ENCODE results near the gene OLA1. TPM values are rescaled to one million over a fixed set of nuclear protein-coding genes. Genes with fewer than 3 reads are reported as not detected.

The OLA1 gene
- total and polyA plus RNA-seq, 2 of the 13 experiments (the other 11 are each of a cell fraction or from before 2014, with no cell fraction given), result 153 to 241 TPM

GRCh38 chr2:174024524-174025270 is 223.6 kb downstream of the OLA1 start (continued):
- no peak for TF ChIP-seq EEA1 (CRISPR knock-in tag; IDR thresholded peaks at IDR 0.05; ENCODE audit: borderline replicate concordance)
- no peak for TF ChIP-seq ZKSCAN1 (IDR thresholded peaks at IDR 0.05; ENCODE audit: low read length)
- no peak for TF ChIP-seq ZNF883 (CRISPR knock-in tag; IDR thresholded peaks at IDR 0.05; ENCODE audit: not compliant biosample characterization)
- no peak for TF ChIP-seq ZNF10 (CRISPR knock-in tag; IDR thresholded peaks at IDR 0.05; ENCODE audit: borderline replicate concordance, low read depth)
- TF ChIP-seq ZMYM2 (CRISPR knock-in tag; IDR thresholded peaks at IDR 0.05), result no peak
- TF ChIP-seq TFAP4 (IDR thresholded peaks at IDR 0.05; ENCODE audit: borderline replicate concordance, low read depth), result 0 out of 2 replicates have a peak, but pooled peaks have one; percentile 11
- no peak for TF ChIP-seq ZNF260 (CRISPR knock-in tag; IDR thresholded peaks at IDR 0.05; ENCODE audit: borderline replicate concordance, low read depth)
- no peak for TF ChIP-seq ZNF552 (CRISPR knock-in tag; IDR thresholded peaks at IDR 0.05; ENCODE audit: borderline replicate concordance)
- TF ChIP-seq PAXIP1 (CRISPR knock-in tag; conservative IDR thresholded peaks at IDR 0.05), result no peak
- TF ChIP-seq SIN3A (IDR thresholded peaks at IDR 0.05; ENCODE audit: borderline replicate concordance, low read depth, low read length), result peak; percentile 16; the same call in 1 of the 2 replicates
- no peak for TF ChIP-seq ZNF331 (CRISPR knock-in tag; IDR thresholded peaks at IDR 0.05)
- TF ChIP-seq SRF (IDR thresholded peaks at IDR 0.05; ENCODE audit: low read depth, low read length), result no peak
- no peak for TF ChIP-seq ZNF512B (CRISPR knock-in tag; IDR thresholded peaks at IDR 0.05; ENCODE audit: borderline replicate concordance)
- 0 out of 2 replicates have a peak, but pooled peaks have one; percentile 6 for TF ChIP-seq GATAD1 (CRISPR knock-in tag; IDR thresholded peaks at IDR 0.05)
- no peak for TF ChIP-seq DBP (CRISPR knock-in tag; IDR thresholded peaks at IDR 0.05; ENCODE audit: not compliant biosample characterization)
- no peak for TF ChIP-seq SMARCC2 (IDR thresholded peaks at IDR 0.05)
- TF ChIP-seq PHB2 (IDR thresholded peaks at IDR 0.05; ENCODE audit: partially characterized antibody), result no peak
- TF ChIP-seq MAF1 (CRISPR knock-in tag; IDR thresholded peaks at IDR 0.05; ENCODE audit: borderline replicate concordance), result no peak
- TF ChIP-seq NR2F1 (CRISPR knock-in tag; IDR thresholded peaks at IDR 0.05), result no peak
- peak; percentile 76 for TF ChIP-seq ZNF652 (CRISPR knock-in tag; IDR thresholded peaks at IDR 0.05; ENCODE audit: borderline replicate concordance, low read depth)
- no peak for TF ChIP-seq ATAD3A (CRISPR knock-in tag; IDR thresholded peaks at IDR 0.05)

All from HepG2 (cell line).